Camera-type eye (tissue), 1 donor: Measurements from ENCODE around the gene SNX4. TPM values are rescaled to one million over a fixed set of nuclear protein-coding genes. Genes with fewer than 3 reads are reported as not detected.

ENCODE experiments used
- total RNA-seq: library from RNA; depleted of rRNA; stranded (reverse); fragments of >200 nt; gene quantifications from one replicate; pipeline ENCODE4 v1.2.3, GENCODE V29; 2014

SNX4 gene
- total RNA-seq: 96.5 TPM

GRCh38 chr3:125519678-125520562, at the start of gene SNX4:
TSS of gene SNX4 (minus strand) at chr3:125520202. CDS start at chr3:125520172, 30 bp downstream.

Other genes starting within 250 kb of the SNX4 start
- 60.5 TPM for gene ZNF148, start 144.9 kb downstream of the SNX4 start, total RNA-seq
- gene OSBPL11, start 75.3 kb upstream of the SNX4 start, total RNA-seq: 18.0 TPM